ENCODE measurements around the gene FNDC3B.
A peak's percentile ranks its signal among the peaks of the same experiment; 100 is the strongest.

FNDC3B gene

DNA sequence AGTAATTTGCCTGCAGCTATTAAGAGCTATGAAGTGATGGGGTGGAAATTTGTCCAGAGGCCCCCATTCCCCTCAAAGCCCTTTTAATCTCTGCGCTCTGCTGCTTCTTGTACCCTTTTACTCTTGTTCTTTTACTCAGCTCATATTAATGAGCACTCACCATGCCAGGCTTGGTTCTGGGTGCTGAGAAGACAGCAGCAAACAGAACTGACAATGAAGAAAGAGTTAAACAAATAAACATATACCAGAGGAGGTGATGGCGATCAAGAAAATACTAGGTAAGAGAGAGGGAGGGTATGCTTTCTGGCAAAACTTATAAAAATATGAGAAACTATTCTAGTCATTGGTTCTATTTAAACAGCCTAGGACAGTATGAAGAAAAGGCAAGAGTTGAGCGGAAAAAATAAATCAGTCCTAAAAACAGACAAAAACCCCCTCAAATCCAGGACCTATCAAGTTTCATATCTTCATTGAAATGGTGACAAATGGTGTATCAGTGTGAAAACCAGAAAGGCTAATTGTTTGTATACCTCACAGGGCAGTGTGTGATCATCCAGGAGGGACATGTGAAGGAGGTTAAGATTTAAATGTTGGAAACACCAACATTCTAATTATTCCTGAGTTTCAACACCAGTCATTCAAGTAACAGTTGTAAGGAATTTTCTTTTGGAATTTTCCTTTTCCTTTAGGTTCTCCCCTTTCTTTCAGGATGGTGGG, 144.9 kb downstream of the FNDC3B start:
- H3K36me3 ChIP-seq (ENCODE audit: control insufficient read depth in 2 of 2, insufficient read depth in 1 of 2, low read length in 2 of 2) = no peaks in the 10 kb centered on the region
- H3K9me3 ChIP-seq (ENCODE audit: control insufficient read depth, insufficient read depth, low read depth, low read length) = no peaks in the 10 kb centered on the region
- no peak overlapping the region for H3K27ac ChIP-seq (ENCODE audit: extremely low read depth, low read depth, low read length)
- ChIA-PET POLR2A (no interaction called here), CTCF (no interaction called here)
- TF ChIP-seq FEZF1 (tag by site-specific recombination; IDR thresholded peaks at IDR 0.05) = peak; percentile 51
- TF ChIP-seq, protein P1, sequence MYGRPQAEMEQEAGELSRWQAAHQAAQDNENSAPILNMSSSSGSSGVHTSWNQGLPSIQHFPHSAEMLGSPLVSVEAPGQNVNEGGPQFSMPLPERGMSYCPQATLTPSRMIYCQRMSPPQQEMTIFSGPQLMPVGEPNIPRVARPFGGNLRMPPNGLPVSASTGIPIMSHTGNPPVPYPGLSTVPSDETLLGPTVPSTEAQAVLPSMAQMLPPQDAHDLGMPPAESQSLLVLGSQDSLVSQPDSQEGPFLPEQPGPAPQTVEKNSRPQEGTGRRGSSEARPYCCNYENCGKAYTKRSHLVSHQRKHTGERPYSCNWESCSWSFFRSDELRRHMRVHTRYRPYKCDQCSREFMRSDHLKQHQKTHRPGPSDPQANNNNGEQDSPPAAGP (tag by site-specific recombination; IDR thresholded peaks at IDR 0.05) = no peak
- peak; percentile 50; the same call in 1 of the 2 replicates for TF ChIP-seq IKZF3 (tag by site-specific recombination; IDR thresholded peaks at IDR 0.05)
- H3K4me3 ChIP-seq (ENCODE audit: low read depth, low read length) = no peak overlapping the region
- H3K4me1 ChIP-seq (ENCODE audit: control insufficient read depth, insufficient read depth, low read length) = no peaks in the 10 kb centered on the region

DNA sequence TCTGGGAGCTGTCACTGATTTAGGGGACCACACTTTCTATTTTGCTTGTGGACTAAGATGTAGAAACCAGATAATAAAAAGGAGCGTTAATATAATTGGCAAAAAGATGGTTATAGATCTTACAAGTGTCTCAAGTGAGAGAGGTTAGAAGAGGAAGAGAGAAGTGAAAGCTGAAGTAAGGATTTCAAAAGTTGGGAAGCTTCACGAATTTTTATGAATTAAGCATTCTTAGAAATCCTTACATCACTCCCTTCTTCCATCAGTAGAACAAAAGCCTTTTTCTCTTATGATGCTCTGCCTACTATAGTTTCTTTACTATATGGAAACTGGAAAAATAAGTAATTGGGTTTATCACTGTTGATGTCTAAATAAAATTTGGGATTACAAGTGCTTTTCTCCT, 146.5 kb downstream of the FNDC3B start:
- Histone ChIP-seq H3K9me3 (ENCODE audit: control insufficient read depth, insufficient read depth, low read depth, low read length) (no peaks in the 10 kb centered on the region), H3K4me1 (ENCODE audit: control insufficient read depth, insufficient read depth, low read length) (no peaks in the 10 kb centered on the region), H3K4me3 (ENCODE audit: low read depth, low read length) (no peak overlapping the region), H3K27ac (ENCODE audit: extremely low read depth, low read depth, low read length) (no peak overlapping the region), H3K36me3 (ENCODE audit: control insufficient read depth in 2 of 2, insufficient read depth in 1 of 2, low read length in 2 of 2) (no peaks in the 10 kb centered on the region)
- TF ChIP-seq SETDB1 (IDR thresholded peaks at IDR 0.05; ENCODE audit: insufficient read length, low read length) (no peak), PRDM1 (tag by site-specific recombination; IDR thresholded peaks at IDR 0.05) (peak; percentile 47)
- POLR2A ChIA-PET = no interaction called here
- CTCF ChIA-PET = interaction anchor here (1.2 kb wide), 1 partner anchor 23 kb away, joined by 3 read pairs; no protein-coding TSS in a partner anchor

DNA sequence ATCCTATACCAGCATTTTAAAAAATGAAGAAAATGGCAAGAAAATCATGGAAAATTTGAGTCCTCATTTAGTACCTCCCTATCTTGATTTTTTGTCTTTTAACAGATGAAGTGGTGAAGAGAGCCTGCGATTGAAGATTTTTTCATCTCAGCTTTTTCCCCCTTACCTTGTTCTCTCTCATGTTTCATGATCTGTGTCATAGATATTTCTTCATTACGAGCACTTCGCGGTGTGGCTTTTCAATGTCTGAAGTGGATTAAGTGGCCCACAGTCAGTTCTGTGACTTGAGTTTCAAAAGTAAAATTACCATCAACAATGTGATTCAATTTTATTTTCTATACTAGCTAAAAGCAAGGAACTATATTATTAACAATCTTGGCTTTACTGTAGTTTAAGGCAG, 147.2 kb downstream of the FNDC3B start:
- TF ChIP-seq ZBTB20 (tag by site-specific recombination; IDR thresholded peaks at IDR 0.05) (no peak), ZNF530 (tag by site-specific recombination; IDR thresholded peaks at IDR 0.05; ENCODE audit: low read depth) (no peak), ZBTB7A (tag by site-specific recombination; IDR thresholded peaks at IDR 0.05; ENCODE audit: low read depth) (no peak), ZNF529 (tag by site-specific recombination; IDR thresholded peaks at IDR 0.05; ENCODE audit: insufficient replicate concordance) (no peak), ZNF670 (tag by site-specific recombination; IDR thresholded peaks at IDR 0.05; ENCODE audit: low read depth) (no peak), ZNF133 (tag by site-specific recombination; IDR thresholded peaks at IDR 0.05) (no peak), ZNF112 (tag by site-specific recombination; IDR thresholded peaks at IDR 0.05) (no peak)
- TF ChIP-seq, protein P2, sequence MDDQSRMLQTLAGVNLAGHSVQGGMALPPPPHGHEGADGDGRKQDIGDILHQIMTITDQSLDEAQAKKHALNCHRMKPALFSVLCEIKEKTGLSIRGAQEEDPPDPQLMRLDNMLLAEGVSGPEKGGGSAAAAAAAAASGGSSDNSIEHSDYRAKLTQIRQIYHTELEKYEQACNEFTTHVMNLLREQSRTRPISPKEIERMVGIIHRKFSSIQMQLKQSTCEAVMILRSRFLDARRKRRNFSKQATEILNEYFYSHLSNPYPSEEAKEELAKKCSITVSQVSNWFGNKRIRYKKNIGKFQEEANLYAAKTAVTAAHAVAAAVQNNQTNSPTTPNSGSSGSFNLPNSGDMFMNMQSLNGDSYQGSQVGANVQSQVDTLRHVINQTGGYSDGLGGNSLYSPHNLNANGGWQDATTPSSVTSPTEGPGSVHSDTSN (CRISPR knock-in tag; IDR thresholded peaks at IDR 0.05) = no peak
- TF ChIP-seq, protein P3, sequence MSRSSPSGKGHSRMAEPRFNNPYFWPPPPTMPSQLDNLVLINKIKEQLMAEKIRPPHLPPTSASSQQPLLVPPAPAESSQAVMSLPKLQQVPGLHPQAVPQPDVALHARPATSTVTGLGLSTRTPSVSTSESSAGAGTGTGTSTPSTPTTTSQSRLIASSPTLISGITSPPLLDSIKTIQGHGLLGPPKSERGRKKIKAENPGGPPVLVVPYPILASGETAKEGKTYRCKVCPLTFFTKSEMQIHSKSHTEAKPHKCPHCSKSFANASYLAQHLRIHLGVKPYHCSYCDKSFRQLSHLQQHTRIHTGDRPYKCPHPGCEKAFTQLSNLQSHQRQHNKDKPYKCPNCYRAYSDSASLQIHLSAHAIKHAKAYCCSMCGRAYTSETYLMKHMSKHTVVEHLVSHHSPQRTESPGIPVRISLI (tag by site-specific recombination; IDR thresholded peaks at IDR 0.05) = no peak
- TF ChIP-seq, protein P4, sequence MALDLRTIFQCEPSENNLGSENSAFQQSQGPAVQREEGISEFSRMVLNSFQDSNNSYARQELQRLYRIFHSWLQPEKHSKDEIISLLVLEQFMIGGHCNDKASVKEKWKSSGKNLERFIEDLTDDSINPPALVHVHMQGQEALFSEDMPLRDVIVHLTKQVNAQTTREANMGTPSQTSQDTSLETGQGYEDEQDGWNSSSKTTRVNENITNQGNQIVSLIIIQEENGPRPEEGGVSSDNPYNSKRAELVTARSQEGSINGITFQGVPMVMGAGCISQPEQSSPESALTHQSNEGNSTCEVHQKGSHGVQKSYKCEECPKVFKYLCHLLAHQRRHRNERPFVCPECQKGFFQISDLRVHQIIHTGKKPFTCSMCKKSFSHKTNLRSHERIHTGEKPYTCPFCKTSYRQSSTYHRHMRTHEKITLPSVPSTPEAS (tag by site-specific recombination; IDR thresholded peaks at IDR 0.05) = no peak
- no peaks in the 10 kb centered on the region for H3K4me1 ChIP-seq (ENCODE audit: control insufficient read depth, insufficient read depth, low read length)
- CTCF ChIA-PET = no interaction called here
- H3K9me3 ChIP-seq (ENCODE audit: control insufficient read depth, insufficient read depth, low read depth, low read length) = no peaks in the 10 kb centered on the region
- POLR2A ChIA-PET = no interaction called here
- H3K27ac ChIP-seq (ENCODE audit: extremely low read depth, low read depth, low read length) = no peak overlapping the region
- H3K4me3 ChIP-seq (ENCODE audit: low read depth, low read length) = no peak overlapping the region
- H3K36me3 ChIP-seq (ENCODE audit: control insufficient read depth in 2 of 2, insufficient read depth in 1 of 2, low read length in 2 of 2) = no peaks in the 10 kb centered on the region
